ENCODE results near the gene SLC66A2. TPM values are rescaled to one million over a fixed set of nuclear protein-coding genes. Genes with fewer than 3 reads are reported as not detected.
A peak's percentile ranks its signal among the peaks of the same experiment; 100 is the strongest.

The SLC66A2 gene
- total and polyA plus RNA-seq, 8 donors: 17.3 to 69.8 (median 24.4) TPM

DNA sequence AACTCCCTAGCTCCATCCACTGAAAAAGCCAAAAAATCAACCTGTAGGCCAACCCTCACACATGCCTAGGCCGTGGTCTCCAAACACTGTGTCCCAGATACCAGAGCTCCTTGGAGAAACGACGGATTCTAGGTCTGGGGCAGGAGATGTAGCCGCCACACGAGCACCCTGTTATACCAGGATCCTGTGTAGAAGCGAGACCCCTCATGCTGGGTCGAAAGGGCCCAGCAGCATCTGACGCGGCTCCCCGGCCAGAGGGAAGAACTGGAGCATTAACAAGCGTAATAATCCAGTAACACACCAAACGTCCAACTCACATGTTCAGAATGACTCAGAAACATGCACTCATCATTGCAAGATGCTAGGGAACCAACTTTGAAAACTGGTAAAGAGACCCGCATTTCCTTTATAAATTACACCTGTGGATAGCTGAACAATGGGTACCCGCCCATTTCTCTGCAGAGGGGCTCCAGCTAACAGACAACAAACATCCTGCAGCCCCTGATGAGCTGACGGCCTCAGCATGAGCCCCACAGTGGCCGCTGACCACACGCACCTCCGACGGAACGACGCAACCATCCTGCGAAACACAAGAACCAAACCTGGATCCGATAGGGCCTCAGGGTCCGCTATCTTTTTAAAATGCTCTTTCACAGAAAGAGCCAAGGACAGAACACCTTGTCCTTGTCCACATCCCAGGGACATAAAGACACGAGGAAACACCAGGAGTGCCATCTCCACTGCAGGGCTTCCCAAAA is 14.2 kb downstream of the SLC66A2 start:
- Histone ChIP-seq H3K27ac (no peak overlapping the region), H3K9me3 (peaks cover 0 to 20% of the 10 kb centered on the region in 2 donors), H3K4me1 (peaks cover 4 to 5% of the 10 kb centered on the region in 2 donors), H3K27me3 (no peaks in the 10 kb centered on the region), H3K4me3 (no peak overlapping the region), H3K36me3 (peaks cover 0 to 77% of the 10 kb centered on the region in 2 donors)
- intact Hi-C loops (cut with DNase I): no loop called here
- TF ChIP-seq, protein P1, sequence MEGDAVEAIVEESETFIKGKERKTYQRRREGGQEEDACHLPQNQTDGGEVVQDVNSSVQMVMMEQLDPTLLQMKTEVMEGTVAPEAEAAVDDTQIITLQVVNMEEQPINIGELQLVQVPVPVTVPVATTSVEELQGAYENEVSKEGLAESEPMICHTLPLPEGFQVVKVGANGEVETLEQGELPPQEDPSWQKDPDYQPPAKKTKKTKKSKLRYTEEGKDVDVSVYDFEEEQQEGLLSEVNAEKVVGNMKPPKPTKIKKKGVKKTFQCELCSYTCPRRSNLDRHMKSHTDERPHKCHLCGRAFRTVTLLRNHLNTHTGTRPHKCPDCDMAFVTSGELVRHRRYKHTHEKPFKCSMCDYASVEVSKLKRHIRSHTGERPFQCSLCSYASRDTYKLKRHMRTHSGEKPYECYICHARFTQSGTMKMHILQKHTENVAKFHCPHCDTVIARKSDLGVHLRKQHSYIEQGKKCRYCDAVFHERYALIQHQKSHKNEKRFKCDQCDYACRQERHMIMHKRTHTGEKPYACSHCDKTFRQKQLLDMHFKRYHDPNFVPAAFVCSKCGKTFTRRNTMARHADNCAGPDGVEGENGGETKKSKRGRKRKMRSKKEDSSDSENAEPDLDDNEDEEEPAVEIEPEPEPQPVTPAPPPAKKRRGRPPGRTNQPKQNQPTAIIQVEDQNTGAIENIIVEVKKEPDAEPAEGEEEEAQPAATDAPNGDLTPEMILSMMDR (IDR thresholded peaks at IDR 0.05): no peak
- DNase-seq: peak in 2 of 4 donors; percentile 17 to 29
- ATAC-seq: no peak

DNA sequence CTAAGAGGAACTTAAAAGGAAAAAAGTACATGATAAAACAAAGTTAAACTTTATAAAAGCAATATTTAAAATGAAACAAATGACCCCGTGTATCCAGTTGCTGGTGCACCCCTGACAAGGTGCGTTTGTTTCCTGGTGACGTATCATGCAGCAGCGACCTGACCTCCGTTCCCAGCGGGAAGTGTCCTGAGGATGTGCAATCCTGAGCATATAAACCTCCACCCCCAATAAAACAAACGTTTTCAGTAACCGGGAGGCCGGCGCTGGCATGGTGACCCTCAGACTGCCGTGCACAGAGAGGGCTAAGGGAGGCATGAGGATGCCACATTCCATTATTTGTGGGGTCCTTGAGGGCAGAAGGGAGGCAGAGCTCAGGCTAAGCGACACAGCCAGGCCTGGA is 14.8 kb downstream of the SLC66A2 start:
- intact Hi-C loops (cut with DNase I): no loop called here
- Histone ChIP-seq H3K9me3 (peaks cover 0 to 26% of the 10 kb centered on the region in 2 donors), H3K4me3 (no peak overlapping the region), H3K36me3 (peaks cover 0 to 74% of the 10 kb centered on the region in 2 donors), H3K4me1 (peaks cover 4 to 5% of the 10 kb centered on the region in 2 donors), H3K27ac (no peak overlapping the region), H3K27me3 (no peaks in the 10 kb centered on the region)
- ATAC-seq (no peak), DNase-seq (peak in 2 of 4 donors; percentile 24 to 61)
- TF ChIP-seq, protein P1 (IDR thresholded peaks at IDR 0.05): no peak

DNA sequence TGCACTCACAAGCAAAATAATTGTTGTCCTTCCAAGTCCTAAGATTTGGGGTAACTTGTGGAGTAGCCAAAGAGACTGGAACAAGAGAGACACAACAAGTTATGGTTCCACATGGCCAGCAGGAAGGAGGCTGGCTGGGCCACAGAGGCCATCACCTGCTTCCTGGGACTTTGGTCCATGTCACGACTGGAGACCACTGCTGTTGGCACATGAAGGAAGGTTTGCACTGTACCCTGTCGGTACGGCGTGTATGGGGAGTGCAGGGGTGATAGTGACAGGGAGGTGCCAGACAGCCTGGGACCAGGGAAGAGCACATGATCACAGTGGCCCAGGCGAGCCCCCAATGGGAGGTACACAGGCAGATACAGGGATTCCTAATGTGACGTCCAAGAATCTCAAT is 15.5 kb downstream of the SLC66A2 start:
- Histone ChIP-seq H3K36me3 (peaks cover 0 to 74% of the 10 kb centered on the region in 2 donors), H3K4me3 (no peak overlapping the region), H3K4me1 (peaks cover 4 to 5% of the 10 kb centered on the region in 2 donors), H3K9me3 (peaks cover 0 to 33% of the 10 kb centered on the region in 2 donors), H3K27me3 (no peaks in the 10 kb centered on the region), H3K27ac (no peak overlapping the region)
- intact Hi-C loops (cut with DNase I): no loop called here
- peak in 2 of 4 donors; percentile 22 to 25 for DNase-seq
- TF ChIP-seq, protein P1 (IDR thresholded peaks at IDR 0.05): no peak
- no peak for ATAC-seq

DNA sequence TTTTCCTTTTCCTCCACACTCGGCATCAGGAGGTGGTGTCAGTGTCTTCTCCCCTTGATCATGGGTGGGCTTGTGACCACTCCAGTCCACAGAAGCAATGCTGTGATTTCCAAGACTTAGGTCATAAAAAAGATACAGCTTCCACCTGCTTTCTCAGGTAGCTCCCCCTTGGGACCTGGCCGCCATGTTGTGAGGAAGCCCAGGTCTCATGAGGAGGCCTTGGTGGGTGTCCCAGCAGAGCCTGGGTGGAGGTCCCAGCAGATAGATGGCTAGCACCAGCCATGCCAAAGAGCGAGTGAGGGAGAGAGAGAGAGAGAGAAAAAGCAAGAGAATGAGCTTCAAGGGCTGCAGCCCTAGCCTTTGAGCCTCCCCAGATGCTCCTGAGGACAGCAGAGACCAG is 16.0 kb downstream of the SLC66A2 start:
- Histone ChIP-seq H3K27me3 (no peaks in the 10 kb centered on the region), H3K4me1 (peaks cover 4 to 5% of the 10 kb centered on the region in 2 donors), H3K4me3 (no peak overlapping the region), H3K36me3 (peaks cover 0 to 71% of the 10 kb centered on the region in 2 donors), H3K27ac (no peak overlapping the region), H3K9me3 (peaks cover 0 to 37% of the 10 kb centered on the region in 2 donors)
- no peak for ATAC-seq
- TF ChIP-seq, protein P1 (IDR thresholded peaks at IDR 0.05): no peak
- DNase-seq: peak in 2 of 4 donors; percentile 11 to 37
- intact Hi-C loops (cut with DNase I): no loop called here

DNA sequence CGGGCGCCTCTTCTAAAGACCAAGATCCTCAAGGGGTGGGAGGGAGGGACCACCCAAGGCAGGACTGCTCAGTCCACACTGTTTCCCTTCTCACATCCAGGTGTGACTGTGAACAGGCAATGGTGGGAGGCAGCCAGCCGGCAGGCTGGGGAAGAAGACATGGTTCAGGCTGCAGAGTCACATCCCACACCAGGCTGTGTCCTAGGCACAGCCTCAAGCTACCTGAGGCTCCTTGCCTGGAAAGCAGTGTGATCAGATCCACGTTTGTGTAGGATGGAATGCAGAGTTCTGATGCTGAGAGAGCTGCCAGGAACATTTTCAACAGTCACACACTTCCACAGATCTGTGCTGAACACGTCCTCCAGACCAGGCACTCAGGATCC is 16.4 kb downstream of the SLC66A2 start:
- H3K9me3 ChIP-seq: peaks cover 0 to 41% of the 10 kb centered on the region in 2 donors
- H3K4me3 ChIP-seq: no peak overlapping the region
- ATAC-seq (no peak), DNase-seq (peak in 2 of 4 donors; percentile 8 to 28)
- H3K36me3 ChIP-seq: peaks cover 0 to 71% of the 10 kb centered on the region in 2 donors
- no peak overlapping the region for H3K27ac ChIP-seq
- intact Hi-C loops (cut with DNase I): no loop called here
- TF ChIP-seq, protein P1 (IDR thresholded peaks at IDR 0.05): no peak
- H3K4me1 ChIP-seq: peaks cover 4 to 5% of the 10 kb centered on the region in 2 donors
- no peaks in the 10 kb centered on the region for H3K27me3 ChIP-seq

All from left lung (tissue), 10 donors.